GM06990 (cell line): ENCODE results near the gene ZIC4.

Experiments used
- DNase-seq: peaks from one replicate; pipeline ENCODE4 v3.0.0-alpha.2; 2011; ENCODE audit not compliant: insufficient read length; ENCODE audit errors: extremely low read depth
- H3K27me3 ChIP-seq: replicated peaks from 2 replicates; pipeline ENCODE4 v1.6.0; 2011; ENCODE audit warnings: low read length; ENCODE audit not compliant: control insufficient read depth, insufficient read depth
- H3K36me3 ChIP-seq: 2 replicates; pipeline ENCODE4 v1.5.1; 2011; ENCODE audit warnings: low read length; ENCODE audit not compliant: control insufficient read depth, insufficient read depth
- H3K4me3 ChIP-seq: replicated peaks from 2 replicates; pipeline ENCODE4 v1.5.1; 2011; ENCODE audit warnings: low read depth, mild to moderate bottlenecking, control low read depth, low read length
- CTCF ChIP-seq: IDR thresholded peaks from 2 replicates; pipeline ENCODE4 v1.5.1; 2011; ENCODE audit warnings: low read length, control low read depth, mild to moderate bottlenecking, inconsistent platforms; ENCODE audit not compliant: insufficient read depth, poor library complexity, severe bottlenecking

ZIC4 gene

GRCh38 chr3:147410116-147410525, 3.8 kb upstream of the ZIC4 start:
- H3K4me3 ChIP-seq, result no peak overlapping the region
- H3K27me3 ChIP-seq, result no peaks in the 10 kb centered on the region; the same call in 1 of the 2 replicates
- no peaks in the 10 kb centered on the region for H3K36me3 ChIP-seq
- DNase-seq, result no peak
- TF ChIP-seq CTCF, result no peak

DNA sequence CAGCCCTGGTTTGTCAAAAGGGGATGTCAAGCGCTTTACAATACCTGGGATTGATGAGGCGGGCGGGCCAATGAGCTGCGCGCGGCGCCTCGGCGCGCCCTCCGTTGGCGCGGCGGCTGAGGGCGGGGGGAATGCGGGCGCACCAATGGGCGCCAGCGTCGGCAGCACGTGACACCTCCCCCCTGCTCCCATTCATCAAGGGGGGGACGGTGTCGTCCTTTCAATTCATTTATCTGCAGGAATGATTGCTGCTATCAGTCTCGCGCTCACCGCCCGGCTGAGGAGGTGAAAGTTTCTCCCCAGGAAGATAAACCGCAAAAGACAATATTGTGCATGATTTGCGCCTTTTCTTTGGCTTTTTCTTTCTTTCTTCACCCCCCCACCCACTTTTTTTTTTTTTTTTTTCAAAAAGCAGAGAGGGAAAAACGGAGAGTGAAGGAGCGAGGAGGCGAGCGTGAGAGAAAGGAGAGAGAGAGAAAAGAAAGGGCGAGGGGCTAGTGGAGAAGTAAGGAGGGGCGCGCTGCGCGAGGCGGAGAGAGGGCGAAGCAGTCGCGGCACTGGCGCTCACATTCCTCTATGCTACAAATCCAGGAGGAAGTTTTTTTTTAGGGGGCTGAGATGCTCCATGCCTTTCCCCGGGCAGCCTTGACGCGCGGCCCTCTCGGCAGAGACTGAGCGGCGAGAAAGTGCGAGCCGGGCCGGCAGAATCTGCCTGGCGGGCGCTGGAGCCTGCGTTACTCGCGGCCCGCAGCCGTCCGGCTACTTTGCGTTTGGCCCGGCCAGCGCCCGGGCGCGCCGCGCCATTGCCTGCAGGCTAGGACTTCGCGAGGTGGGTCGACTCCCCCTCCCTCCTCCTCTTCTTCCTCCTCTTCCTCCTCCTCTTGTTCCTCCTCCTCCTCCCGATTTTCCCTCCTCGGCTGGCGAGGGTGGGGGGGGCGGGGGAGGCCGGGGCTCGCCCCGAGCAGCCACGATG, 3.1 kb upstream of the ZIC4 start, which contains the start of gene ZIC1:
ZIC1 (plus strand) TSS at position 223 of the 973 bp plus-strand sequence; CDS start at position 971, 748 bp downstream.
- no peak for TF ChIP-seq CTCF
- H3K4me3 ChIP-seq, result no peak within 1 kb of the TSS
- no peaks in the 10 kb centered on the region for H3K36me3 ChIP-seq
- no peak for DNase-seq
- no peaks in the 10 kb centered on the region; the same call in none of the 2 replicates for H3K27me3 ChIP-seq

- H3K4me3 ChIP-seq, result no peak overlapping the region
- DNase-seq, result no peak
- H3K27me3 ChIP-seq, result no peaks in the 10 kb centered on the region; the same call in none of the 2 replicates
Measured at GRCh38 chr3:147408188-147409100, 2.1 kb upstream of the ZIC4 start.

GRCh38 chr3:147407498-147408187, 1.3 kb upstream of the ZIC4 start:
- TF ChIP-seq CTCF, result no peak
- no peaks in the 10 kb centered on the region for H3K36me3 ChIP-seq
- DNase-seq, result no peak
- H3K4me3 ChIP-seq, result no peak overlapping the region
- H3K27me3 ChIP-seq, result no peaks in the 10 kb centered on the region; the same call in none of the 2 replicates

More at GRCh38 chr3:147408188-147409100, 2.1 kb upstream of the ZIC4 start:
- no peaks in the 10 kb centered on the region for H3K36me3 ChIP-seq
- no peak for TF ChIP-seq CTCF

DNA sequence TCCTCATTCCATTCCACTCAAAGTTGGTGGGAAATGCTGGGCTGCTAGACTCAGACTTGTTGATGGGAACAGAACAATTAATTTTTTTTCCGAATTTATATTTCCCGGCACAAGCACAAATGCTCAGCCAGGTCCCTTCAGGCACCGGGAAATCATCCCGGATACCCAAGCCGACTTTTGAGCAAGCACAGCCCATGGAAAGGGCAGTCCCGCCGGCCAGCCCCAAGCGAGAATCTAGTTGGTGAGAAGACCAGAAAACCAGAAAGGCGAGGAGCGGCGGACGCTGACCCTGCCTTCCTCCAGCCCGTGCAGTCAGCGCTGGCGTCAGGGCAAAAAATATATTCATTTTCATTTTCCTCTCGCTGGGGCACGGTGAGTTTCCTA, 763 bp upstream of the ZIC4 start:
- DNase-seq, result no peak
- no peaks in the 10 kb centered on the region for H3K36me3 ChIP-seq
- TF ChIP-seq CTCF, result no peak
- H3K4me3 ChIP-seq, result no peak overlapping the region
- H3K27me3 ChIP-seq, result no peaks in the 10 kb centered on the region; the same call in none of the 2 replicates
